Uterus (tissue), 4 donors: Measurements from ENCODE around the gene DNAJB11. TPM values are rescaled to one million over a fixed set of nuclear protein-coding genes. Genes with fewer than 3 reads are reported as not detected.

ENCODE experiments used
- DNase-seq, 2 donors: peaks; one replicate each; pipeline ENCODE4 v3.0.0-alpha.2; 2019 to 2020
- H3K27ac ChIP-seq, 2 donors: fragments of 200-600 bp; sonication (generic); 1 replicate in 1 of 2; 2 replicates in 1 of 2; pipeline ENCODE4 v1.5.1; 2016 to 2018
- H3K27me3 ChIP-seq, 2 donors: fragments of 200-600 bp; sonication (generic); one replicate each; pipeline ENCODE4 v1.5.1; 2018 to 2019; ENCODE audit warnings: control low read depth in 1 of 2
- H3K36me3 ChIP-seq, 2 donors: fragments of 200-600 bp; sonication (generic); one replicate each; pipeline ENCODE4 v1.5.1; 2019; ENCODE audit warnings: control low read depth in 1 of 2
- H3K4me1 ChIP-seq, 2 donors: fragments of 200-600 bp; sonication (generic); one replicate each; pipeline ENCODE4 v1.5.1; 2018 to 2019; ENCODE audit warnings: control low read depth in 1 of 2
- H3K4me3 ChIP-seq, 2 donors: fragments of 200-600 bp; sonication (generic); 1 replicate in 1 of 2; 2 replicates in 1 of 2; pipeline ENCODE4 v1.5.1; 2018 to 2019; ENCODE audit warnings: mild to moderate bottlenecking in 1 of 2
- H3K9me3 ChIP-seq, 2 donors: fragments of 200-600 bp; sonication (generic); one replicate each; pipeline ENCODE4 v1.5.1; 2019; ENCODE audit warnings: control low read depth in 1 of 2
- POLR2A ChIP-seq, 2 donors: fragments of 450-650 bp; IDR thresholded peaks; one replicate each; pipeline ENCODE4 v1.6.1; 2016; ENCODE audit warnings: antibody characterized with exemption in 2 of 2, mild to moderate bottlenecking in 1 of 2, moderate library complexity in 1 of 2
- intact Hi-C: fragments of 100-400 bp; cut with DNase I; formaldehyde crosslinking; loops from one replicate; pipeline ENCODE4 v1.15.1; 2023; ENCODE audit warnings: low total_unique reads
- total RNA-seq, 4 donors: library from RNA; depleted of rRNA in 3 of 4; stranded (reverse); fragments of >200 nt in 3 of 4; gene quantifications; one replicate each; pipeline versions ENCODE4 v1.1.0 to v1.2.4, GENCODE V29; 2014 to 2023
- TF ChIP-seq, protein P1 (sequence below), 4 experiments: fragments of 200-600 bp in 2 of 4; fragments of 450-650 bp in 2 of 4; sonication (generic) in 2 of 4; IDR thresholded peaks; one replicate each; pipeline ENCODE4 v1.5.1; 2016 to 2019; ENCODE audit warnings: antibody characterized with exemption in 4 of 4, mild to moderate bottlenecking in 2 of 4, moderate library complexity in 1 of 4
- donor health status: DM: yes; HTN: yes; CAD: no.

The DNAJB11 gene
- total RNA-seq, 4 donors from 2014 or later = 26.2 to 68.8 (median 40.0) TPM

GRCh38 chr3:186613637-186614265, 43.2 kb downstream of the DNAJB11 start:
- no peaks in the 10 kb centered on the region for H3K36me3 ChIP-seq
- H3K9me3 ChIP-seq = no peaks in the 10 kb centered on the region
- no peaks in the 10 kb centered on the region for H3K27me3 ChIP-seq
- no peaks in the 10 kb centered on the region for H3K4me1 ChIP-seq
- no peak overlapping the region for H3K4me3 ChIP-seq
- H3K27ac ChIP-seq = no peak overlapping the region
- intact Hi-C loops = no loop called here
- DNase-seq = no peak
- TF ChIP-seq, protein P1, sequence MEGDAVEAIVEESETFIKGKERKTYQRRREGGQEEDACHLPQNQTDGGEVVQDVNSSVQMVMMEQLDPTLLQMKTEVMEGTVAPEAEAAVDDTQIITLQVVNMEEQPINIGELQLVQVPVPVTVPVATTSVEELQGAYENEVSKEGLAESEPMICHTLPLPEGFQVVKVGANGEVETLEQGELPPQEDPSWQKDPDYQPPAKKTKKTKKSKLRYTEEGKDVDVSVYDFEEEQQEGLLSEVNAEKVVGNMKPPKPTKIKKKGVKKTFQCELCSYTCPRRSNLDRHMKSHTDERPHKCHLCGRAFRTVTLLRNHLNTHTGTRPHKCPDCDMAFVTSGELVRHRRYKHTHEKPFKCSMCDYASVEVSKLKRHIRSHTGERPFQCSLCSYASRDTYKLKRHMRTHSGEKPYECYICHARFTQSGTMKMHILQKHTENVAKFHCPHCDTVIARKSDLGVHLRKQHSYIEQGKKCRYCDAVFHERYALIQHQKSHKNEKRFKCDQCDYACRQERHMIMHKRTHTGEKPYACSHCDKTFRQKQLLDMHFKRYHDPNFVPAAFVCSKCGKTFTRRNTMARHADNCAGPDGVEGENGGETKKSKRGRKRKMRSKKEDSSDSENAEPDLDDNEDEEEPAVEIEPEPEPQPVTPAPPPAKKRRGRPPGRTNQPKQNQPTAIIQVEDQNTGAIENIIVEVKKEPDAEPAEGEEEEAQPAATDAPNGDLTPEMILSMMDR (IDR thresholded peaks at IDR 0.05) = no peak

GRCh38 chr3:186614266-186614596, 43.7 kb downstream of the DNAJB11 start:
- no peak for DNase-seq
- Histone ChIP-seq H3K4me1 (no peaks in the 10 kb centered on the region), H3K36me3 (no peaks in the 10 kb centered on the region), H3K27me3 (no peaks in the 10 kb centered on the region), H3K9me3 (no peaks in the 10 kb centered on the region), H3K27ac (no peak overlapping the region), H3K4me3 (no peak overlapping the region)
- TF ChIP-seq POLR2A (IDR thresholded peaks at IDR 0.05) = no peak
- TF ChIP-seq, protein P1 (IDR thresholded peaks at IDR 0.05) = no peak
- intact Hi-C loops = no loop called here

DNA sequence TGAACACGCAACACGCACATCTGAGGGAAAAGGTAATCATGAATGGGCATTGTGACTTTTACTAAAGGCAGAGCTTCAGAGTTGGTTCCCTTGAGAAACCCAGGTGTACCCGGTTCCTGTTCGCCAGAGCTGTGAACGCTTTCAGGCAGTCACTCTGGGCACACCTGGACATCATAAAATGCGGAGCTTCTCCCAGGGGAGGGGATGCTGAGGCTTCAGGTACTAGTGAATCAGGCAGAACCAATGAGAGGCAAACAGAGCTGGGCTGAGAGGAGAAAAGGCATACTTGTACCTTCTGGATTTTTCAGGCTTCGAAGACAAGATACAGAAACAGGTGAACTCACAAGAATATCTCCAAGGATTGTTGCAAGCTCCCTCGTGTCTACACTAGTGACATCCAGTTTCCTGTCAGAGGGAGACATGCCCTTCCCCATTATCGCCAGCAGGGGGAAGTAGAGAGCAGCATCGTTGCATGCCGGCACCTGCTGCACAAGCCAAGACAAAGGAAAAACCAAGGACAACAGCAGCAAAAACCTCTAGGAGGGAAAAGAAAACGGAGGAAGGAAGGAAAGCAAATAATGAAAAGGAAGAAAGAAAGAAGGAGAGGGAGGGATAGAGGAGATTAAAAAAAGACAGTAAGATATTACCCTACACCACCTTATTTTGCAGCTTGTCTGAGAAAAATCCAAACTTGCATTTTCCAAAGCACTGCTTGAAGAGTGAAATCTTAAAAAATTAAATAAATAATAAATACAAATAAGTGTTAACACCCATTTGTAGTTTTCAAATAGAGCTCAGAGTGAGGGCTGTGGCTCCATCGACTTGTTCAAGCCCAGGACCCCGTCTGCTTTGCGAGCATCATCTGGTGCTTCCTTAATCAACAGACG, 44.3 kb downstream of the DNAJB11 start:
- no peak for TF ChIP-seq POLR2A (IDR thresholded peaks at IDR 0.05)
- TF ChIP-seq, protein P1 (IDR thresholded peaks at IDR 0.05) = peak; percentile 80 to 96 (median 88)
- intact Hi-C loops = no loop called here
- DNase-seq = peak; percentile 59 to 66
- no peaks in the 10 kb centered on the region for H3K27me3 ChIP-seq
- H3K27ac ChIP-seq = no peak overlapping the region
- no peaks in the 10 kb centered on the region for H3K36me3 ChIP-seq
- H3K4me1 ChIP-seq = no peaks in the 10 kb centered on the region
- H3K9me3 ChIP-seq = no peaks in the 10 kb centered on the region
- no peak overlapping the region for H3K4me3 ChIP-seq

- TF ChIP-seq POLR2A (IDR thresholded peaks at IDR 0.05) = no peak
- TF ChIP-seq, protein P1 (IDR thresholded peaks at IDR 0.05) = no peak
- Histone ChIP-seq H3K27ac (no peak overlapping the region), H3K4me3 (no peak overlapping the region), H3K36me3 (no peaks in the 10 kb centered on the region), H3K9me3 (no peaks in the 10 kb centered on the region), H3K4me1 (no peaks in the 10 kb centered on the region), H3K27me3 (no peaks in the 10 kb centered on the region)
- intact Hi-C loops = no loop called here
- no peak for DNase-seq
Observed at GRCh38 chr3:186616299-186616617, 45.7 kb downstream of the DNAJB11 start.
